Adipose tissue (tissue), 3 donors: ENCODE results near the gene ZDHHC6. TPM values are rescaled to one million over a fixed set of nuclear protein-coding genes. Genes with fewer than 3 reads are reported as not detected.
"Not testable (repeated sequence)": the region's sequence is repeated elsewhere in the genome, so short reads cannot be mapped to it uniquely, and the experiment has no call there.

ENCODE experiments used
- H3K27ac ChIP-seq: one replicate; pipeline ENCODE4 v1.5.1; 2013; ENCODE audit warnings: low read depth, low read length
- WGBS, 3 donors: extraction: QIAGEN DNeasy Blood & Tissue Kit; methylation state at CpG; one replicate each; pipeline ENCODE4 v1.1.7; 2013; 5-methylcytosine and 5-hydroxymethylcytosine counted together
- polyA plus RNA-seq, 3 donors: library from polyadenylated mRNA; stranded (reverse); fragments of 200-250 nt; gene quantifications; one replicate each; pipeline ENCODE4 v1.2.3, GENCODE V29; 2013
- donor health status: healthy with polysubstance abuse.
- donor health status: Bipolar disorder and iron deficiency.
- donor health status: healthy.

The ZDHHC6 gene
- polyA plus RNA-seq, 3 donors = 13.7 to 27.7 (median 17.8) TPM

GRCh38 chr10:112404617-112405016 lies 42.1 kb downstream of the ZDHHC6 start:
- no peak overlapping the region for H3K27ac ChIP-seq
- 58 to 80% (median 75%) methylated on average over 3 of the region's 3 CpGs for WGBS, 3 donors

- no peak overlapping the region for H3K27ac ChIP-seq
- 59 to 90% (median 85%) methylated on average over 2 of the region's 2 CpGs for WGBS, 3 donors
These were observed 43.8 kb downstream of the ZDHHC6 start for GRCh38 chr10:112402917-112403316.

- H3K27ac ChIP-seq = no peak overlapping the region
- 83 to 97% (median 96%) methylated on average over 2 of the region's 2 CpGs for WGBS, 3 donors
These were observed 49.1 kb downstream of the ZDHHC6 start for GRCh38 chr10:112397592-112397991.

GRCh38 chr10:112395809-112396530 lies 50.7 kb downstream of the ZDHHC6 start:
- H3K27ac ChIP-seq = no peak overlapping the region
- 67 to 82% (median 80%) methylated on average over 5 of the region's 5 CpGs for WGBS, 3 donors

GRCh38 chr10:112394475-112394875 lies 52.2 kb downstream of the ZDHHC6 start:
- 38 to 90% (median 87%) methylated on average over 5 of the region's 5 CpGs for WGBS, 3 donors
- H3K27ac ChIP-seq = no peak overlapping the region

- 77 to 88% (median 85%) methylated on average over 2 of the region's 2 CpGs for WGBS, 3 donors
- H3K27ac ChIP-seq = no peak overlapping the region
These were observed 52.9 kb downstream of the ZDHHC6 start for GRCh38 chr10:112393827-112394226.

- WGBS, 3 donors = 73 to 88% (median 76%) methylated on average over 1 of the region's 1 CpG
- H3K27ac ChIP-seq = no peak overlapping the region
These were observed 53.4 kb downstream of the ZDHHC6 start for GRCh38 chr10:112393341-112393740.

- no peak overlapping the region for H3K27ac ChIP-seq
- WGBS, 3 donors = 94 to 95% (median 94%) methylated on average over 3 of the region's 3 CpGs
These were observed 56.5 kb downstream of the ZDHHC6 start for GRCh38 chr10:112390125-112390703.

GRCh38 chr10:112389271-112389822 lies 57.4 kb downstream of the ZDHHC6 start:
- no peak overlapping the region for H3K27ac ChIP-seq
- 33 to 57% (median 36%) methylated on average over 6 of the region's 6 CpGs for WGBS, 3 donors

- H3K27ac ChIP-seq = no peak overlapping the region
- 55 to 96% (median 86%) methylated on average over 2 of the region's 2 CpGs for WGBS, 3 donors
These were observed 58.2 kb downstream of the ZDHHC6 start for GRCh38 chr10:112388548-112388947.

GRCh38 chr10:112388056-112388455 lies 58.7 kb downstream of the ZDHHC6 start:
- 82 to 88% (median 84%) methylated on average over 7 of the region's 7 CpGs for WGBS, 3 donors
- not testable (repeated sequence) for H3K27ac ChIP-seq

- 49 to 86% (median 80%) methylated on average over 4 of the region's 4 CpGs for WGBS, 3 donors
- no peak overlapping the region for H3K27ac ChIP-seq
These were observed 61.5 kb downstream of the ZDHHC6 start for GRCh38 chr10:112385201-112385600.

- 80 to 84% (median 83%) methylated on average over 2 of the region's 2 CpGs for WGBS, 3 donors
- H3K27ac ChIP-seq = no peak overlapping the region
These were observed 62.6 kb downstream of the ZDHHC6 start for GRCh38 chr10:112384141-112384540.

GRCh38 chr10:112383325-112383724 lies 63.4 kb downstream of the ZDHHC6 start:
- H3K27ac ChIP-seq = no peak overlapping the region
- WGBS, 3 donors = 44 to 53% (median 46%) methylated on average over 3 of the region's 3 CpGs

GRCh38 chr10:112382515-112383235 lies 64.0 kb downstream of the ZDHHC6 start:
- 49 to 76% (median 73%) methylated on average over 9 of the region's 9 CpGs for WGBS, 3 donors
- no peak overlapping the region for H3K27ac ChIP-seq

Other genes starting within 250 kb of the ZDHHC6 start
- gene TECTB, start 163.5 kb downstream of the ZDHHC6 start, polyA plus RNA-seq = under 1 TPM in 1 of 3 donors, not detected in 2; 0.03 TPM
- 10 to 100 TPM in 2 of 3 donors, 1 to 10 TPM in 1; 9.2 to 36.5 (median 15.0) TPM for gene ACSL5, start 72.8 kb downstream of the ZDHHC6 start, polyA plus RNA-seq
- gene VTI1A, start 301 bp upstream of the ZDHHC6 start, polyA plus RNA-seq = 10 to 100 TPM in 2 of 3 donors, 1 to 10 TPM in 1; 5.6 to 15.2 (median 13.5) TPM